GM21723 (cell line): ENCODE data around the gene MRPS22.

Source experiments
- ATAC-seq: cut with Tn5 transposase; IDR thresholded peaks from one replicate; pipeline ENCODE4 v1.9.1; 2021; ENCODE audit warnings: mild to moderate bottlenecking, moderate library complexity; ENCODE audit not compliant: unreplicated experiment

Gene MRPS22

GRCh38 chr3:139311557-139311956 lies 32.3 kb upstream of the MRPS22 start:
- no peak for ATAC-seq

- no peak for ATAC-seq
Measured at GRCh38 chr3:139312416-139312815, 31.4 kb upstream of the MRPS22 start.

- no peak for ATAC-seq
Measured at GRCh38 chr3:139312959-139313358, 30.9 kb upstream of the MRPS22 start.

- no peak for ATAC-seq
Measured at GRCh38 chr3:139313921-139314320, 29.9 kb upstream of the MRPS22 start.

GRCh38 chr3:139317215-139317614 lies 26.6 kb upstream of the MRPS22 start:
- ATAC-seq = no peak

- no peak for ATAC-seq
Measured at GRCh38 chr3:139317660-139318430, 26.0 kb upstream of the MRPS22 start.

- ATAC-seq = no peak
Measured at GRCh38 chr3:139318431-139318816, 25.4 kb upstream of the MRPS22 start.

- no peak for ATAC-seq
Measured at GRCh38 chr3:139318826-139319225, 25.0 kb upstream of the MRPS22 start.

GRCh38 chr3:139319428-139320402 lies 24.1 kb upstream of the MRPS22 start:
- no peak for ATAC-seq

- no peak for ATAC-seq
Measured at GRCh38 chr3:139320551-139321309, 23.1 kb upstream of the MRPS22 start.

GRCh38 chr3:139322346-139322745 lies 21.5 kb upstream of the MRPS22 start:
- no peak for ATAC-seq

GRCh38 chr3:139323146-139323545 lies 20.7 kb upstream of the MRPS22 start:
- no peak for ATAC-seq

- no peak for ATAC-seq
Measured at GRCh38 chr3:139324456-139324855, 19.4 kb upstream of the MRPS22 start.

GRCh38 chr3:139325551-139325950 lies 18.3 kb upstream of the MRPS22 start:
- ATAC-seq = no peak

- no peak for ATAC-seq
Measured at GRCh38 chr3:139326131-139326530, 17.7 kb upstream of the MRPS22 start.

- no peak for ATAC-seq
Measured at GRCh38 chr3:139326707-139327106, 17.1 kb upstream of the MRPS22 start.

GRCh38 chr3:139327231-139327630 lies 16.6 kb upstream of the MRPS22 start:
- no peak for ATAC-seq

- ATAC-seq = no peak
Measured at GRCh38 chr3:139327861-139328260, 16.0 kb upstream of the MRPS22 start.

GRCh38 chr3:139328356-139328755 lies 15.5 kb upstream of the MRPS22 start:
- ATAC-seq = no peak

GRCh38 chr3:139329364-139329850 lies 14.4 kb upstream of the MRPS22 start:
- peak; percentile 99 for ATAC-seq

GRCh38 chr3:139332092-139332491 lies 11.7 kb upstream of the MRPS22 start:
- no peak for ATAC-seq
